ENCODE measurements around the gene SMIM12.

Gene SMIM12

GRCh38 chr1:34856697-34857096, 2.9 kb downstream of the SMIM12 start:
- peaks cover 16 to 27% of the 10 kb centered on the region in 2 donors for H3K4me1 ChIP-seq (ENCODE audit: control insufficient read depth in 1 of 2, insufficient read depth in 2 of 2, low read length in 2 of 2)
- H3K27ac ChIP-seq (ENCODE audit: low read length): no peak overlapping the region
- H3K27me3 ChIP-seq (ENCODE audit: low read depth, low read length): no peaks in the 10 kb centered on the region
- no peak overlapping the region for H3K4me3 ChIP-seq (ENCODE audit: low read depth in 1 of 2, low read length in 2 of 2)
- no peaks in the 10 kb centered on the region for H3K9me3 ChIP-seq (ENCODE audit: control insufficient read depth in 1 of 2, low read length in 2 of 2)
- peaks cover 19 to 21% of the 10 kb centered on the region in 2 donors for H3K36me3 ChIP-seq (ENCODE audit: control insufficient read depth in 1 of 2, insufficient read depth in 2 of 2, low read length in 2 of 2)

DNA sequence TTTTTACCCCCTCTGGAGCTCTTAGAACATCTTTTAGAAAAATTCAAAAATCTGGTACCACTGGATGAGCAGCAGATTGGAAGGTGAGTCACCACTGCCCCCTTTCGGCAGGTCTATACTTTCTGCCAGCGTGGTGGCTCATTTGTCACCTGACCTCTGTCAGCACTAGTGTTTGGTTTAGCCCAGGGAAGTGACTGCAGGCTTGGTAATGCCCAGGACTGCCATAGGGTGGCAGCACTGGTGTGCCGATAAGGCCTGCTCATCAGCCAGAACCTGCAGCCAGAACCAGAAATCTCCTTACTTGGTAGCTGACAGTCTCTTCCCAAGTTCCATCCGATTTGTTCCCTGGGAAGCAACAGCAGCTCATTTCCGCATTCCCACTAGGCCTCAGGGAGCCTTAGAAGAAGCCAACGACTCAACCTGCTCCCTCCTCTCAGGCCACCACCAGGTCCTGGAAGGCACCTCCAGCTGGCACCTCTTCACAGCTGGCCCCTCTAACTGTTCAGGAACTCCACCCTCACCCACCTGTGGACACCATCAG, 6.8 kb downstream of the SMIM12 start:
- Histone ChIP-seq H3K27ac (ENCODE audit: low read length) (peak overlapping the region; percentile 67), H3K9me3 (ENCODE audit: control insufficient read depth in 1 of 2, low read length in 2 of 2) (no peaks in the 10 kb centered on the region), H3K4me3 (ENCODE audit: low read depth in 1 of 2, low read length in 2 of 2) (no peak overlapping the region), H3K4me1 (ENCODE audit: control insufficient read depth in 1 of 2, insufficient read depth in 2 of 2, low read length in 2 of 2) (peaks cover 5 to 16% of the 10 kb centered on the region in 2 donors), H3K27me3 (ENCODE audit: low read depth, low read length) (no peaks in the 10 kb centered on the region), H3K36me3 (ENCODE audit: control insufficient read depth in 1 of 2, insufficient read depth in 2 of 2, low read length in 2 of 2) (peaks cover 24 to 26% of the 10 kb centered on the region in 2 donors)

DNA sequence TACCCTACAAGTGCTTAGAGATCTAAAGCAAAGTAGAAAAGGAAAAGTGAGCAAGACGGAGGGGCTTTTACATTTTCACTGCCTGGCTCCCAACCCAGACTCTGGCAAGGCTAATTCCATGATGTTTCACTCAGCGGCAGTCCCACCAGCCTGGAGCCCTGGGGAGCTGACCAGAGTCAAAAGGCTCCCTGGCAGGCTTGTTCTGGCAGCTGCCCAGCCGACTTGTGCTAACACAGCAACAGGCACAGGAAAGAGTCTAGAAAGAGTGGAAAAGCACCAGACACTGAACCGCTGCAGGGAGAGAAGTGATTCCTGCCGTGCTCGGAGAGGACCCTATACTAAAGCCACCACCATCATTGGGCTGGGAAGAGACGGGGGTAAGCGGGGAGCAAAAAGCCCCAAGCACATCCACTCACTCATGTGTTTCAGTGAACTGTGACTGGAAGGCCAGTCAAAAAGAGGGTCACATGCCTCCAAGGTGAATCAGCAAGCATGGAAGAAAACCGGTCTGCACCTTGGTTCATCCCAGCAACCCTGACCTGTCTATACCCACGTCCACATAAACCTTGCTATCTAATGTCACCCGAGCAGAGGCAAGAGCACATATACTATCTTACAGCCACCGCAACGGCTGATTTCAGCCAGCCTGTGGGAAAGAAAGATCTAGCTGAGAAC, 8.0 kb downstream of the SMIM12 start:
- Histone ChIP-seq H3K36me3 (ENCODE audit: control insufficient read depth in 1 of 2, insufficient read depth in 2 of 2, low read length in 2 of 2) (peaks cover 24 to 28% of the 10 kb centered on the region in 2 donors), H3K27me3 (ENCODE audit: low read depth, low read length) (no peaks in the 10 kb centered on the region), H3K4me3 (ENCODE audit: low read depth in 1 of 2, low read length in 2 of 2) (no peak overlapping the region), H3K9me3 (ENCODE audit: control insufficient read depth in 1 of 2, low read length in 2 of 2) (no peaks in the 10 kb centered on the region), H3K4me1 (ENCODE audit: control insufficient read depth in 1 of 2, insufficient read depth in 2 of 2, low read length in 2 of 2) (peaks cover 5 to 13% of the 10 kb centered on the region in 2 donors), H3K27ac (ENCODE audit: low read length) (peak overlapping the region; percentile 19)

GRCh38 chr1:34850382-34850781, 9.2 kb downstream of the SMIM12 start:
- Histone ChIP-seq H3K27ac (ENCODE audit: low read length) (no peak overlapping the region), H3K4me3 (ENCODE audit: low read depth in 1 of 2, low read length in 2 of 2) (no peak overlapping the region), H3K27me3 (ENCODE audit: low read depth, low read length) (no peaks in the 10 kb centered on the region), H3K4me1 (ENCODE audit: control insufficient read depth in 1 of 2, insufficient read depth in 2 of 2, low read length in 2 of 2) (peaks cover 5 to 12% of the 10 kb centered on the region in 2 donors), H3K9me3 (ENCODE audit: control insufficient read depth in 1 of 2, low read length in 2 of 2) (no peaks in the 10 kb centered on the region), H3K36me3 (ENCODE audit: control insufficient read depth in 1 of 2, insufficient read depth in 2 of 2, low read length in 2 of 2) (peaks cover 19 to 23% of the 10 kb centered on the region in 2 donors)

GRCh38 chr1:34847094-34847493, 12.5 kb downstream of the SMIM12 start:
- H3K4me3 ChIP-seq (ENCODE audit: low read depth in 1 of 2, low read length in 2 of 2): no peak overlapping the region
- H3K27me3 ChIP-seq (ENCODE audit: low read depth, low read length): no peaks in the 10 kb centered on the region
- H3K36me3 ChIP-seq (ENCODE audit: control insufficient read depth in 1 of 2, insufficient read depth in 2 of 2, low read length in 2 of 2): peaks cover 3 to 13% of the 10 kb centered on the region in 2 donors
- H3K27ac ChIP-seq (ENCODE audit: low read length): no peak overlapping the region
- H3K9me3 ChIP-seq (ENCODE audit: control insufficient read depth in 1 of 2, low read length in 2 of 2): no peaks in the 10 kb centered on the region
- H3K4me1 ChIP-seq (ENCODE audit: control insufficient read depth in 1 of 2, insufficient read depth in 2 of 2, low read length in 2 of 2): peaks cover 0 to 6% of the 10 kb centered on the region in 2 donors

DNA sequence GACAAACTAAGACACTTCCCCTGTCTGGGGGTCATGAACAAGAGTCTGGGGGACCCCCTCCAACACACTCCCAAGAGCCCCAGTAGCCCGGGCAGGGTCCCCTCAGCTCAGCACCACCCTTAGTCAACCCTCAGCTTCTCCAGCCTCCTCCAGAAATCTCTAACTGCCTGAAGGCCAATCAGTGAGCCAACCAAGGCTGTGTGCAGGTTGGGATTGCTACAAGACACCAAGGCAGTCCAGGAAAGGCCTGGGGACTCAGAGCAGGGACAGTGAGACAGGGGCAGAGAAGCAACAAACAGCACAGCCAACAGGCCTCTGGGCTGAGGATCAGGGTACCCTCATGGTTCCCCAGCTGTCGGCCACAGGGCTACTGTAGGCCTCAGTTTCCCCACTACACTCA, 13.3 kb downstream of the SMIM12 start:
- peaks cover 0 to 6% of the 10 kb centered on the region in 2 donors for H3K4me1 ChIP-seq (ENCODE audit: control insufficient read depth in 1 of 2, insufficient read depth in 2 of 2, low read length in 2 of 2)
- no peaks in the 10 kb centered on the region for H3K9me3 ChIP-seq (ENCODE audit: control insufficient read depth in 1 of 2, low read length in 2 of 2)
- H3K27me3 ChIP-seq (ENCODE audit: low read depth, low read length): no peaks in the 10 kb centered on the region
- no peak overlapping the region for H3K4me3 ChIP-seq (ENCODE audit: low read depth in 1 of 2, low read length in 2 of 2)
- H3K27ac ChIP-seq (ENCODE audit: low read length): no peak overlapping the region
- peaks cover 3 to 8% of the 10 kb centered on the region in 2 donors for H3K36me3 ChIP-seq (ENCODE audit: control insufficient read depth in 1 of 2, insufficient read depth in 2 of 2, low read length in 2 of 2)

GRCh38 chr1:34845131-34845901, 14.2 kb downstream of the SMIM12 start:
- Histone ChIP-seq H3K4me3 (ENCODE audit: low read depth in 1 of 2, low read length in 2 of 2) (no peak overlapping the region), H3K27ac (ENCODE audit: low read length) (no peak overlapping the region), H3K4me1 (ENCODE audit: control insufficient read depth in 1 of 2, insufficient read depth in 2 of 2, low read length in 2 of 2) (peaks cover 0 to 6% of the 10 kb centered on the region in 2 donors), H3K36me3 (ENCODE audit: control insufficient read depth in 1 of 2, insufficient read depth in 2 of 2, low read length in 2 of 2) (peaks cover 0 to 8% of the 10 kb centered on the region in 2 donors), H3K9me3 (ENCODE audit: control insufficient read depth in 1 of 2, low read length in 2 of 2) (no peaks in the 10 kb centered on the region), H3K27me3 (ENCODE audit: low read depth, low read length) (no peaks in the 10 kb centered on the region)

DNA sequence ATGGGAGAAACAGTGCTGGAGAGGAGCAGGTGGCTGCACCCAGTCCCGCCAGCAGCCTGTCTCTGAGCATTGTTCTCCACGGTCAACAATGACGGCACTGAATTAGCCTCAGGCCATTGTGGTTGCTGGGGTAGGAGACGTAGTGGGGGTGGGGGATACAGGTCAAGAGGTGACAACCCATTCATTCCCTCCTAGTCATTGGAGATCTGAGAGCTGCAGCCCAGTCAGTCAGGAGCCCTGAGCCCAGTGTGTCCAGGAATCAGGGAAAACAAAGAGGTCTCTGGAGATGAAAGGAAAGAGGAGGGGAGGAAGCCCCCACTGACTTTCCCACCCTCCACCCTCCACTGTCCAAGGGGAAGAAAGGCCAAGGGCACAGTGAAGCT, 15.3 kb downstream of the SMIM12 start:
- Histone ChIP-seq H3K36me3 (ENCODE audit: control insufficient read depth in 1 of 2, insufficient read depth in 2 of 2, low read length in 2 of 2) (peaks cover 0 to 6% of the 10 kb centered on the region in 2 donors), H3K27ac (ENCODE audit: low read length) (no peak overlapping the region), H3K4me1 (ENCODE audit: control insufficient read depth in 1 of 2, insufficient read depth in 2 of 2, low read length in 2 of 2) (peaks cover 0 to 6% of the 10 kb centered on the region in 2 donors)

DNA sequence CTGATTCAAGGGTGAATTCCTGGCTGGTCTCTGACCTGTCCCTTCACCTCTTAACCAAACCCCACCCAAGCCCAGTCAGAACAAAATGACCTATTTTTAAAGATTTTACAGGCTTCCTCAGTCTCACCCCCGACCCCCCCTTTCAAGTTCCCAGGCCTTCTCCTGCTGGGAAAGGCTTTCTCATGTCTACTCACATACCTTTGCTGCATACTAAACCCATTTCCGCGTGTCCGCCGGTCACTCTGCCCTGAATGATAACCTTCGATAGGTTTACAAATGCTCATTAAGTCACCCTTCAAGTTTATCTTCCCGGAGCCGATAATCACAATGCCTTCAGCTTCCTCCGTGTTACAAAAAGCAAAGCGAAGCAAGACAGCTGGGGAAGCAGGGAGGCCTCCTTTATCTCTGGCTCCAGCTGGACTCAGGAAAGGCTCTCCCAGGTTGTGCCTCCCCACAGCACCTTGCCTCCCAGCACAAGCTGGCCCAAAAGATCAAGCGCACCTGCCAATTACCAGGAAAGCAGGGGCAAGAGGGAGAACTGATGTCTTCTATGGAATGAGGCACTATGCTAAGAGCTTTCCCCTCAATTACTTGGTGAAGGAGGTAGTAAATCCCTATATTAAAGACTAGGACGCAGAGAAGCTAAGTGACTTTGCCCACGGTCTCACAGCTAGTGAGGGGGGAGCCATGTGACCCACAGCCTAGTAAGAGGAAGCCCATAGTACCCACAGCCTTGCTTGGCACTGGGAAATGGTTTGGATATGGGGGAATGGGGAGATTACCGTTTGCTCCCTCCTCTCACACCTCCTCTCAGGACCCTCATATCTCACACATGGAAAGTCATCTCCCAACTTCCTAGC, 15.9 kb downstream of the SMIM12 start:
- H3K9me3 ChIP-seq (ENCODE audit: control insufficient read depth in 1 of 2, low read length in 2 of 2): no peaks in the 10 kb centered on the region
- no peak overlapping the region for H3K27ac ChIP-seq (ENCODE audit: low read length)
- H3K4me1 ChIP-seq (ENCODE audit: control insufficient read depth in 1 of 2, insufficient read depth in 2 of 2, low read length in 2 of 2): peaks cover 0 to 6% of the 10 kb centered on the region in 2 donors
- H3K27me3 ChIP-seq (ENCODE audit: low read depth, low read length): no peaks in the 10 kb centered on the region
- peaks cover 0 to 4% of the 10 kb centered on the region in 2 donors for H3K36me3 ChIP-seq (ENCODE audit: control insufficient read depth in 1 of 2, insufficient read depth in 2 of 2, low read length in 2 of 2)
- no peak overlapping the region for H3K4me3 ChIP-seq (ENCODE audit: low read depth in 1 of 2, low read length in 2 of 2)

More for the DNA sequence above, 15.3 kb downstream of the SMIM12 start:
- Histone ChIP-seq H3K9me3 (ENCODE audit: control insufficient read depth in 1 of 2, low read length in 2 of 2) (no peaks in the 10 kb centered on the region), H3K4me3 (ENCODE audit: low read depth in 1 of 2, low read length in 2 of 2) (no peak overlapping the region), H3K27me3 (ENCODE audit: low read depth, low read length) (no peaks in the 10 kb centered on the region)

DNA sequence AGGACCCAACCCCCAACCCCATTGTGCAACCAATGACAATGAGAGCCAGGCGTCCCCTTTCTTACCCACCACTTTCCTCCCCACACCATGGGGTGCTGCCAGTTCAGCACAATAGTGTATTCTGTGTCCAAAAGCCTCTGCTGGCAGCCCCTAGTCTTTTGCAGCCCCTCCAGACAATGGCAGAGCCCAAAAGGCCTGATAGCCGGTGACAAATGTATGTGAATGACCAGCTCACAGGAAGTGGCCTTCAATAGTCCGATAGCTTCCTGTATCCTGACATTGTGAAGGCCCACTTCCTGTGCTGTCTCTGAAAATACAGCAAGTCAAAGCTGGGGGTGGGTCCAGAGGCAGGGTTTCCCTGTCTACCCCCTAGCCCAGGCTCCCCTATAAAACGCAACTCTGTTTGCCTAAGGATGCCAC, 16.6 kb downstream of the SMIM12 start:
- Histone ChIP-seq H3K9me3 (ENCODE audit: control insufficient read depth in 1 of 2, low read length in 2 of 2) (no peaks in the 10 kb centered on the region), H3K27me3 (ENCODE audit: low read depth, low read length) (no peaks in the 10 kb centered on the region), H3K4me3 (ENCODE audit: low read depth in 1 of 2, low read length in 2 of 2) (no peak overlapping the region), H3K4me1 (ENCODE audit: control insufficient read depth in 1 of 2, insufficient read depth in 2 of 2, low read length in 2 of 2) (peaks cover 0 to 6% of the 10 kb centered on the region in 2 donors), H3K36me3 (ENCODE audit: control insufficient read depth in 1 of 2, insufficient read depth in 2 of 2, low read length in 2 of 2) (peaks cover 0 to 4% of the 10 kb centered on the region in 2 donors), H3K27ac (ENCODE audit: low read length) (no peak overlapping the region)

- H3K27ac ChIP-seq (ENCODE audit: low read length): no peak overlapping the region
Observed at GRCh38 chr1:34842073-34842472, 17.5 kb downstream of the SMIM12 start.

More at GRCh38 chr1:34842073-34842472, 17.5 kb downstream of the SMIM12 start:
- Histone ChIP-seq H3K4me3 (ENCODE audit: low read depth in 1 of 2, low read length in 2 of 2) (no peak overlapping the region), H3K9me3 (ENCODE audit: control insufficient read depth in 1 of 2, low read length in 2 of 2) (no peaks in the 10 kb centered on the region), H3K36me3 (ENCODE audit: control insufficient read depth in 1 of 2, insufficient read depth in 2 of 2, low read length in 2 of 2) (no peaks in the 10 kb centered on the region), H3K27me3 (ENCODE audit: low read depth, low read length) (no peaks in the 10 kb centered on the region), H3K4me1 (ENCODE audit: control insufficient read depth in 1 of 2, insufficient read depth in 2 of 2, low read length in 2 of 2) (peaks cover 0 to 2% of the 10 kb centered on the region in 2 donors)

Measured in muscle layer of duodenum (tissue), 2 donors.